PC-3 (cell line): ENCODE measurements around the gene C11orf24. TPM values are rescaled to one million over a fixed set of nuclear protein-coding genes. Genes with fewer than 3 reads are reported as not detected.
A peak's percentile ranks its signal among the peaks of the same experiment; 100 is the strongest.

ENCODE experiments used
- ATAC-seq: fragments of 200-7000 bp; cut with Tn5 transposase; 2 replicates; pipeline ENCODE4 v1.9.1; 2020; ENCODE audit warnings: mild to moderate bottlenecking, moderate library complexity
- BruUV-seq: library from RNA; stranded (reverse); fragments of 400-500 nt; replicated peaks from 2 replicates; lab custom pipeline; 2021; lab: Mats Ljungman, UMichigan
- CTCF ChIA-PET: fragments of 300-600 bp; sonication (Branson Sonifier 250); formaldehyde crosslinking; loops from one replicate; lab custom pipeline; 2022; ENCODE audit warnings: antibody characterized with exemption; lab: Charles Lee
- POLR2A ChIA-PET: fragments of 300-600 bp; sonication (Branson Sonifier 250); formaldehyde crosslinking; loops from one replicate; lab custom pipeline; 2022; ENCODE audit warnings: antibody characterized with exemption; ENCODE audit not compliant: unreplicated experiment; lab: Charles Lee
- DNase-seq: peaks from one replicate; pipeline ENCODE4 v3.0.0-alpha.2; 2015
- H2AFZ ChIP-seq: fragments of 300-600 bp; sonication (generic); 2 replicates; pipeline ENCODE4 v1.6.0; 2016; ENCODE audit warnings: antibody characterized with exemption, low read length
- H3F3A ChIP-seq: fragments of 300-600 bp; sonication (generic); one replicate; pipeline ENCODE4 v1.6.0; 2017; ENCODE audit warnings: antibody characterized with exemption, low read length, control low read depth, mild to moderate bottlenecking; ENCODE audit not compliant: unreplicated experiment
- H3K27ac ChIP-seq: fragments of 300-600 bp; sonication (generic); 2 replicates; pipeline ENCODE4 v1.5.1; 2016; ENCODE audit warnings: mild to moderate bottlenecking, low read length
- H3K27me3 ChIP-seq: fragments of 300-600 bp; sonication (generic); 2 replicates; pipeline ENCODE4 v1.6.1; 2016; ENCODE audit warnings: low read length, mixed read lengths
- H3K36me3 ChIP-seq: fragments of 300-600 bp; sonication (generic); 2 replicates; pipeline ENCODE4 v1.6.1; 2016; ENCODE audit warnings: low read depth, mixed run types, low read length, mixed read lengths
- H3K4me1 ChIP-seq: fragments of 300-600 bp; sonication (generic); 2 replicates; pipeline ENCODE4 v1.5.1; 2016; ENCODE audit warnings: low read length; ENCODE audit not compliant: insufficient read depth
- H3K4me2 ChIP-seq: fragments of 300-600 bp; sonication (generic); 2 replicates; pipeline ENCODE4 v1.6.0; 2016; ENCODE audit warnings: low read length
- H3K4me3 ChIP-seq: fragments of 300-600 bp; sonication (generic); 2 replicates; pipeline ENCODE4 v1.5.1; 2016; ENCODE audit warnings: mild to moderate bottlenecking, low read length, mixed read lengths
- H3K79me2 ChIP-seq: fragments of 300-600 bp; sonication (generic); 2 replicates; pipeline ENCODE4 v1.6.1; 2017; ENCODE audit warnings: low read length, mixed read lengths
- H3K9ac ChIP-seq: fragments of 300-600 bp; sonication (generic); 2 replicates; pipeline ENCODE4 v1.6.0; 2016; ENCODE audit warnings: mild to moderate bottlenecking, low read length
- H3K9me2 ChIP-seq: fragments of 300-600 bp; sonication (generic); replicated peaks from 2 replicates; pipeline ENCODE4 v1.6.1; 2016; ENCODE audit warnings: mixed run types, low read length, mixed read lengths
- H3K9me3 ChIP-seq: fragments of 300-600 bp; sonication (generic); 2 replicates; pipeline ENCODE4 v1.6.1; 2016; ENCODE audit warnings: low read length, mixed read lengths
- H4K20me1 ChIP-seq: fragments of 300-600 bp; sonication (generic); 2 replicates; pipeline ENCODE4 v1.6.1; 2016; ENCODE audit warnings: low read length, mixed read lengths
- CTCF ChIP-seq: fragments of 300-600 bp; sonication (generic); conservative IDR thresholded peaks from 2 replicates; pipeline ENCODE4 v1.5.1; 2017; ENCODE audit warnings: antibody characterized with exemption, low read depth, mild to moderate bottlenecking, low read length
- EZH2 ChIP-seq: fragments of 300-600 bp; sonication (generic); IDR thresholded peaks from one replicate; pipeline ENCODE4 v1.6.1; 2017; ENCODE audit warnings: antibody characterized with exemption, mild to moderate bottlenecking, low read length; ENCODE audit not compliant: unreplicated experiment
- EZH2phosphoT487 ChIP-seq: fragments of 300-600 bp; sonication (generic); IDR thresholded peaks from 2 replicates; pipeline ENCODE4 v1.6.1; 2018; ENCODE audit warnings: mild to moderate bottlenecking, antibody characterized with exemption, low read length, borderline replicate concordance
- intact Hi-C: fragments of 100-400 bp; cut with micrococcal nuclease; formaldehyde crosslinking; loops from 2 replicates; pipeline ENCODE4 v1.9.0; 2023
- total RNA-seq: library from RNA; depleted of rRNA; stranded (reverse); fragments of >200 nt; gene quantifications from 2 replicates; pipeline ENCODE4 v1.2.3, GENCODE V29; 2014

Gene C11orf24
- total RNA-seq, 1 experiment from 2014 or later: 75.9 TPM

- H3K27me3 ChIP-seq: no peaks in the 10 kb centered on the region
- peaks cover 22% of the 10 kb centered on the region for H3K4me1 ChIP-seq
- H3K36me3 ChIP-seq: peaks cover 15% of the 10 kb centered on the region
- peak overlapping the region; percentile 99 for H3K4me2 ChIP-seq
- DNase-seq (peak; percentile 79), ATAC-seq (peak; percentile 63)
- intact Hi-C loops: loop anchor here (1.0 to 5.0 kb wide), 2 partner anchors 26 to 111 kb away; no protein-coding TSS in a partner anchor
- H3K79me2 ChIP-seq: peaks cover 36% of the 10 kb centered on the region
- peak overlapping the region; percentile 74 for H2AFZ ChIP-seq
- peak overlapping the region; percentile 89 for H3K4me3 ChIP-seq
- TF ChIP-seq CTCF: peak; percentile 58
- TF ChIP-seq EZH2phosphoT487: no peak
- no peak for TF ChIP-seq EZH2
- H3F3A ChIP-seq: no peaks in the 10 kb centered on the region
- TSS peak; percentile 47 for BruUV-seq
- no peaks in the 10 kb centered on the region for H3K9me2 ChIP-seq
- no peaks in the 10 kb centered on the region for H4K20me1 ChIP-seq
- H3K27ac ChIP-seq: peak overlapping the region; percentile 76
- H3K9me3 ChIP-seq: no peaks in the 10 kb centered on the region
- H3K9ac ChIP-seq: peak overlapping the region; percentile 98
- ChIA-PET CTCF (no interaction called here), POLR2A (interaction anchor here (0.6 to 1.0 kb wide), 4 partner anchors 41 to 189 kb away, joined by 3 to 4 read pairs (median 3); partner anchors contain the start of gene LRP5)
Measured at GRCh38 chr11:68271023-68271780, 571 bp downstream of the C11orf24 start.

GRCh38 chr11:68270196-68271022 lies 1.4 kb downstream of the C11orf24 start:
- H3K9me3 ChIP-seq: no peaks in the 10 kb centered on the region
- H3K4me3 ChIP-seq: peak overlapping the region; percentile 89
- H3F3A ChIP-seq: no peaks in the 10 kb centered on the region
- no peaks in the 10 kb centered on the region for H3K27me3 ChIP-seq
- TF ChIP-seq EZH2phosphoT487: no peak
- TF ChIP-seq CTCF: no peak
- no peak for TF ChIP-seq EZH2
- ATAC-seq: no peak
- H3K9ac ChIP-seq: peak overlapping the region; percentile 98
- CTCF ChIA-PET: no interaction called here
- H3K36me3 ChIP-seq: peaks cover 23% of the 10 kb centered on the region
- H3K79me2 ChIP-seq: peaks cover 36% of the 10 kb centered on the region
- H2AFZ ChIP-seq: no peak overlapping the region
- intact Hi-C loops: loop anchor here (1.0 to 5.0 kb wide), 2 partner anchors 27 to 112 kb away; no protein-coding TSS in a partner anchor
- DNase-seq: peak; percentile 24
- H3K9me2 ChIP-seq: no peaks in the 10 kb centered on the region
- peaks cover 22% of the 10 kb centered on the region for H3K4me1 ChIP-seq
- H3K4me2 ChIP-seq: peak overlapping the region; percentile 99
- peak overlapping the region; percentile 76 for H3K27ac ChIP-seq
- POLR2A ChIA-PET: interaction anchor here (0.6 kb wide), 1 partner anchor 44 kb away, joined by 3 read pairs; no protein-coding TSS in a partner anchor
- no TSS peak for BruUV-seq
- H4K20me1 ChIP-seq: no peaks in the 10 kb centered on the region
